Kidney epithelial cell (primary cell): ENCODE data around the gene VOPP1. TPM values are rescaled to one million over a fixed set of nuclear protein-coding genes. Genes with fewer than 3 reads are reported as not detected.
A peak's percentile ranks its signal among the peaks of the same experiment; 100 is the strongest.

Source experiments
- DNase-seq: peaks from one replicate; pipeline ENCODE4 v3.0.0-alpha.2; 2010; ENCODE audit warnings: low read depth
- H3K27me3 ChIP-seq: 2 replicates; pipeline ENCODE4 v1.6.0; 2011; ENCODE audit warnings: low read length; ENCODE audit not compliant: control insufficient read depth, insufficient read depth
- H3K36me3 ChIP-seq: 2 replicates; pipeline ENCODE4 v1.5.1; 2011; ENCODE audit warnings: low read length; ENCODE audit not compliant: control insufficient read depth, insufficient read depth
- H3K4me3 ChIP-seq: 2 replicates; pipeline ENCODE4 v1.5.1; 2011; ENCODE audit warnings: low read depth, mild to moderate bottlenecking, control low read depth, low read length
- CTCF ChIP-seq: IDR thresholded peaks from 2 replicates; pipeline ENCODE4 v1.5.1; 2011; ENCODE audit warnings: mild to moderate bottlenecking, moderate library complexity, low read length, control low read depth, inconsistent platforms; ENCODE audit not compliant: insufficient read depth, poor library complexity, severe bottlenecking
- total RNA-seq: library from RNA; depleted of rRNA; stranded (reverse); fragments of >200 nt; gene quantifications from 2 replicates; pipeline ENCODE4 v1.2.3, GENCODE V29; 2015

Gene VOPP1
- total RNA-seq, 1 donor from 2014 or later, result 118 TPM

- Histone ChIP-seq H3K27me3 (no peaks in the 10 kb centered on the region), H3K36me3 (no peaks in the 10 kb centered on the region), H3K4me3 (no peak overlapping the region)
- no peak for TF ChIP-seq CTCF
- DNase-seq, result no peak
Observed at GRCh38 chr7:55425141-55425752, 147.1 kb downstream of the VOPP1 start.

- no peak for DNase-seq
- Histone ChIP-seq H3K27me3 (no peaks in the 10 kb centered on the region), H3K4me3 (no peak overlapping the region), H3K36me3 (no peaks in the 10 kb centered on the region)
- no peak for TF ChIP-seq CTCF
Observed at GRCh38 chr7:55423891-55424290, 148.4 kb downstream of the VOPP1 start.

GRCh38 chr7:55423277-55423711 is 149.0 kb downstream of the VOPP1 start:
- Histone ChIP-seq H3K4me3 (no peak overlapping the region), H3K27me3 (no peaks in the 10 kb centered on the region)
- no peak for DNase-seq

More at GRCh38 chr7:55423277-55423711, 149.0 kb downstream of the VOPP1 start:
- H3K36me3 ChIP-seq, result no peaks in the 10 kb centered on the region
- TF ChIP-seq CTCF, result peak; percentile 9

Other genes starting within 250 kb of the VOPP1 start
- gene LANCL2, start 207.2 kb downstream of the VOPP1 start, total RNA-seq, result 13.0 and 18.5 TPM in 2 replicates